ENCODE measurements around the gene SLAMF7. TPM values are rescaled to one million over a fixed set of nuclear protein-coding genes. Genes with fewer than 3 reads are reported as not detected.

Gene SLAMF7
- polyA plus RNA-seq, 1 donor (not counting 4 experiments of a cell fraction or from before 2014, with no cell fraction given): 31.0 TPM

- no peaks in the 10 kb centered on the region for H3K36me3 ChIP-seq (ENCODE audit: control insufficient read depth in 2 of 2, extremely low read depth in 1 of 2, insufficient read depth in 2 of 2, low read length in 2 of 2)
- H3K9me3 ChIP-seq (ENCODE audit: control insufficient read depth, low read depth, low read length): no peaks in the 10 kb centered on the region
- no peak overlapping the region for H2AFZ ChIP-seq (ENCODE audit: control insufficient read depth, low read length)
- H3K27ac ChIP-seq (ENCODE audit: control insufficient read depth, insufficient read depth, low read length): no peak overlapping the region
- H3K79me2 ChIP-seq (ENCODE audit: control insufficient read depth, insufficient read depth, low read length): no peaks in the 10 kb centered on the region
- no peak overlapping the region for H3K4me3 ChIP-seq (ENCODE audit: control insufficient read depth in 2 of 3, extremely low read depth in 1 of 3, insufficient read depth in 2 of 3, low read depth in 1 of 3, low read length in 3 of 3)
- DNase-seq (ENCODE audit: low read depth, low spot score): no peak
- TF ChIP-seq EZH2 (IDR thresholded peaks at IDR 0.05; ENCODE audit: low read length) (no peak), CTCF (optimal IDR thresholded peaks at IDR 0.05 in 1 of 3, IDR thresholded peaks at IDR 0.05 in 1 of 3, conservative IDR thresholded peaks at IDR 0.05 in 1 of 3; ENCODE audit: extremely low read depth in 1 of 3, insufficient read depth in 2 of 3, low read length in 3 of 3) (no peak)
- no peak for FAIRE-seq
- H3K9ac ChIP-seq (ENCODE audit: control insufficient read depth, extremely low read depth, insufficient read depth, low read length): no peak overlapping the region
- dilution Hi-C loops (cut with MboI; ENCODE audit: extremely low pct_ligation_motif_present, low sequenced_read_pairs): no loop called here
- H3K4me2 ChIP-seq (ENCODE audit: control insufficient read depth, extremely low read depth, insufficient read depth, low read depth, low read length): no peak overlapping the region
- H4K20me1 ChIP-seq (ENCODE audit: control insufficient read depth, extremely low read depth, insufficient read depth, low read length): no peaks in the 10 kb centered on the region
- peaks cover 10% of the 10 kb centered on the region for H3K4me1 ChIP-seq (ENCODE audit: control insufficient read depth, extremely low read depth, insufficient read depth, low read length)
- no peaks in the 10 kb centered on the region for H3K27me3 ChIP-seq (ENCODE audit: control insufficient read depth, extremely low read depth, insufficient read depth, low read length)
- no peaks in the 10 kb centered on the region for H3K9me1 ChIP-seq (ENCODE audit: control insufficient read depth, extremely low read depth, insufficient read depth, low read length)
Measured at GRCh38 chr1:160740133-160740688, 1.2 kb downstream of the SLAMF7 start.

- no peak overlapping the region for H2AFZ ChIP-seq (ENCODE audit: control insufficient read depth, low read length)
- peaks cover 10% of the 10 kb centered on the region for H3K4me1 ChIP-seq (ENCODE audit: control insufficient read depth, extremely low read depth, insufficient read depth, low read length)
- H3K4me2 ChIP-seq (ENCODE audit: control insufficient read depth, extremely low read depth, insufficient read depth, low read depth, low read length): no peak overlapping the region
- H3K9me1 ChIP-seq (ENCODE audit: control insufficient read depth, extremely low read depth, insufficient read depth, low read length): no peaks in the 10 kb centered on the region
- H4K20me1 ChIP-seq (ENCODE audit: control insufficient read depth, extremely low read depth, insufficient read depth, low read length): no peaks in the 10 kb centered on the region
- no peaks in the 10 kb centered on the region for H3K79me2 ChIP-seq (ENCODE audit: control insufficient read depth, insufficient read depth, low read length)
- no peaks in the 10 kb centered on the region for H3K27me3 ChIP-seq (ENCODE audit: control insufficient read depth, extremely low read depth, insufficient read depth, low read length)
- H3K27ac ChIP-seq (ENCODE audit: control insufficient read depth, insufficient read depth, low read length): no peak overlapping the region
- no peaks in the 10 kb centered on the region for H3K9me3 ChIP-seq (ENCODE audit: control insufficient read depth, low read depth, low read length)
- DNase-seq (ENCODE audit: low read depth, low spot score) (no peak), FAIRE-seq (no peak)
- no peak overlapping the region for H3K9ac ChIP-seq (ENCODE audit: control insufficient read depth, extremely low read depth, insufficient read depth, low read length)
- TF ChIP-seq CTCF (optimal IDR thresholded peaks at IDR 0.05 in 1 of 3, IDR thresholded peaks at IDR 0.05 in 1 of 3, conservative IDR thresholded peaks at IDR 0.05 in 1 of 3; ENCODE audit: extremely low read depth in 1 of 3, insufficient read depth in 2 of 3, low read length in 3 of 3) (no peak), EZH2 (IDR thresholded peaks at IDR 0.05; ENCODE audit: low read length) (no peak)
- dilution Hi-C loops (cut with MboI; ENCODE audit: extremely low pct_ligation_motif_present, low sequenced_read_pairs): no loop called here
- no peaks in the 10 kb centered on the region for H3K36me3 ChIP-seq (ENCODE audit: control insufficient read depth in 2 of 2, extremely low read depth in 1 of 2, insufficient read depth in 2 of 2, low read length in 2 of 2)
- H3K4me3 ChIP-seq (ENCODE audit: control insufficient read depth in 2 of 3, extremely low read depth in 1 of 3, insufficient read depth in 2 of 3, low read depth in 1 of 3, low read length in 3 of 3): no peak overlapping the region
Measured at GRCh38 chr1:160741092-160741501, 2.0 kb downstream of the SLAMF7 start.
